Activated naive CD8-positive, alpha-beta T cell (primary cell): ENCODE results near the gene RAD21L1.
"Not testable (repeated sequence)": the region's sequence is repeated elsewhere in the genome, so short reads cannot be mapped to it uniquely, and the experiment has no call there.

Source experiments
- H3K27ac Mint-ChIP-seq: one replicate; pipeline ENCODE4 v1.8.0; 2021; ENCODE audit warnings: mixed read lengths
- H3K27me3 Mint-ChIP-seq: one replicate; pipeline ENCODE4 v1.8.0; 2021; ENCODE audit warnings: mixed read lengths
- H3K36me3 Mint-ChIP-seq: one replicate; pipeline ENCODE4 v1.8.0; 2021; ENCODE audit warnings: mixed read lengths
- H3K4me1 Mint-ChIP-seq: one replicate; pipeline ENCODE4 v1.8.0; 2021; ENCODE audit warnings: low read depth, mixed read lengths
- H3K4me3 Mint-ChIP-seq: one replicate; pipeline ENCODE4 v1.8.0; 2021; ENCODE audit warnings: mild to moderate bottlenecking, mixed read lengths
- H3K9me3 Mint-ChIP-seq: one replicate; pipeline ENCODE4 v1.8.0; 2021; ENCODE audit warnings: low read depth, mixed read lengths

The RAD21L1 gene

GRCh38 chr20:1207293-1207878 lies 18.5 kb upstream of the RAD21L1 start:
- Mint-ChIP-seq H3K9me3 (no peaks in the 10 kb centered on the region), H3K27me3 (no peaks in the 10 kb centered on the region), H3K4me3 (no peak overlapping the region), H3K36me3 (peaks cover under 1% of the 10 kb centered on the region), H3K4me1 (no peaks in the 10 kb centered on the region), H3K27ac (no peak overlapping the region)

GRCh38 chr20:1209447-1210387 lies 16.1 kb upstream of the RAD21L1 start:
- Mint-ChIP-seq H3K4me1 (peaks cover 9% of the 10 kb centered on the region), H3K4me3 (no peak overlapping the region), H3K27me3 (no peaks in the 10 kb centered on the region), H3K9me3 (no peaks in the 10 kb centered on the region), H3K27ac (no peak overlapping the region), H3K36me3 (peaks cover 2% of the 10 kb centered on the region)

- Mint-ChIP-seq H3K27me3 (no peaks in the 10 kb centered on the region), H3K9me3 (no peaks in the 10 kb centered on the region), H3K4me1 (peaks cover 17% of the 10 kb centered on the region), H3K36me3 (peaks cover 2% of the 10 kb centered on the region), H3K4me3 (no peak overlapping the region), H3K27ac (no peak overlapping the region)
Measured at GRCh38 chr20:1210501-1210900, 15.3 kb upstream of the RAD21L1 start.

GRCh38 chr20:1212023-1212422 lies 13.8 kb upstream of the RAD21L1 start:
- H3K9me3 Mint-ChIP-seq: no peaks in the 10 kb centered on the region
- no peak overlapping the region for H3K4me3 Mint-ChIP-seq
- H3K27me3 Mint-ChIP-seq: no peaks in the 10 kb centered on the region
- peaks cover 32% of the 10 kb centered on the region for H3K4me1 Mint-ChIP-seq
- H3K36me3 Mint-ChIP-seq: peaks cover 2% of the 10 kb centered on the region
- H3K27ac Mint-ChIP-seq: no peak overlapping the region

- Mint-ChIP-seq H3K4me3 (peak overlapping the region; percentile 53), H3K4me1 (peaks cover 40% of the 10 kb centered on the region), H3K27me3 (no peaks in the 10 kb centered on the region), H3K36me3 (peaks cover 2% of the 10 kb centered on the region), H3K27ac (no peak overlapping the region), H3K9me3 (no peaks in the 10 kb centered on the region)
Measured at GRCh38 chr20:1212607-1213396, 13.0 kb upstream of the RAD21L1 start.

- H3K27me3 Mint-ChIP-seq: no peaks in the 10 kb centered on the region
- H3K27ac Mint-ChIP-seq: no peak overlapping the region
- H3K4me1 Mint-ChIP-seq: peaks cover 43% of the 10 kb centered on the region
- no peaks in the 10 kb centered on the region for H3K9me3 Mint-ChIP-seq
- H3K36me3 Mint-ChIP-seq: peaks cover 2% of the 10 kb centered on the region
- H3K4me3 Mint-ChIP-seq: no peak overlapping the region
Measured at GRCh38 chr20:1214838-1215261, 11.0 kb upstream of the RAD21L1 start.

GRCh38 chr20:1215386-1216170 lies 10.3 kb upstream of the RAD21L1 start:
- H3K27me3 Mint-ChIP-seq: no peaks in the 10 kb centered on the region
- H3K4me3 Mint-ChIP-seq: peak overlapping the region; percentile 46
- H3K4me1 Mint-ChIP-seq: peaks cover 43% of the 10 kb centered on the region
- peak overlapping the region; percentile 81 for H3K27ac Mint-ChIP-seq
- H3K9me3 Mint-ChIP-seq: no peaks in the 10 kb centered on the region
- peaks cover 2% of the 10 kb centered on the region for H3K36me3 Mint-ChIP-seq

GRCh38 chr20:1216527-1217427 lies 9.1 kb upstream of the RAD21L1 start:
- not testable (repeated sequence) for H3K9me3 Mint-ChIP-seq, H3K36me3 Mint-ChIP-seq, H3K27me3 Mint-ChIP-seq
- H3K4me3 Mint-ChIP-seq: peak overlapping the region; percentile 48
- H3K27ac Mint-ChIP-seq: peak overlapping the region; percentile 65
- peaks cover 43% of the 10 kb centered on the region for H3K4me1 Mint-ChIP-seq

GRCh38 chr20:1222750-1223149 lies 3.1 kb upstream of the RAD21L1 start:
- not testable (repeated sequence) for H3K4me1 Mint-ChIP-seq, H3K9me3 Mint-ChIP-seq, H3K27me3 Mint-ChIP-seq, H3K36me3 Mint-ChIP-seq, H3K27ac Mint-ChIP-seq, H3K4me3 Mint-ChIP-seq

- Mint-ChIP-seq H3K4me3 (peak overlapping the region; percentile 74), H3K36me3 (no peaks in the 10 kb centered on the region), H3K27ac (no peak overlapping the region), H3K9me3 (no peaks in the 10 kb centered on the region), H3K4me1 (peaks cover 5% of the 10 kb centered on the region), H3K27me3 (peaks cover 1% of the 10 kb centered on the region)
Measured at GRCh38 chr20:1224205-1224890, 1.5 kb upstream of the RAD21L1 start.

GRCh38 chr20:1225263-1225782 lies 521 bp upstream of the RAD21L1 start:
- H3K27me3 Mint-ChIP-seq: peaks cover 1% of the 10 kb centered on the region
- no peaks in the 10 kb centered on the region for H3K36me3 Mint-ChIP-seq
- no peaks in the 10 kb centered on the region for H3K9me3 Mint-ChIP-seq
- H3K27ac Mint-ChIP-seq: no peak overlapping the region
- H3K4me1 Mint-ChIP-seq: peaks cover 5% of the 10 kb centered on the region
- H3K4me3 Mint-ChIP-seq: peak overlapping the region; percentile 69

GRCh38 chr20:1229541-1229940 lies 3.7 kb downstream of the RAD21L1 start:
- Mint-ChIP-seq H3K27me3 (peaks cover 1% of the 10 kb centered on the region), H3K4me1 (peaks cover 5% of the 10 kb centered on the region), H3K36me3 (no peaks in the 10 kb centered on the region), H3K4me3 (no peak overlapping the region), H3K27ac (no peak overlapping the region), H3K9me3 (no peaks in the 10 kb centered on the region)
